Activated CD4-positive, alpha-beta memory T cell treated with anti-CD3 and anti-CD28 coated beads, Interleukin-2, amount 10 ng/mL, durations not matched to agents 7 days and 5 days (primary cell): Measurements from ENCODE around the gene PBX4. TPM values are rescaled to one million over a fixed set of nuclear protein-coding genes. Genes with fewer than 3 reads are reported as not detected.
A peak's percentile ranks its signal among the peaks of the same experiment; 100 is the strongest.

Experiments
- CTCF ChIA-PET: fragments of 350-600 bp; sonication (Branson Sonifier 250); formaldehyde crosslinking; loops from one replicate; lab custom pipeline; 2021; ENCODE audit warnings: antibody characterized with exemption, inconsistent platforms; lab: Charles Lee
- POLR2A ChIA-PET: fragments of 350-600 bp; sonication (Branson Sonifier 250); formaldehyde crosslinking; loops from one replicate; lab custom pipeline; 2021; ENCODE audit warnings: antibody characterized with exemption; lab: Charles Lee
- DNase-seq: peaks from one replicate; pipeline ENCODE4 v3.0.0-alpha.2; 2020
- H3K27ac Mint-ChIP-seq: one replicate; pipeline ENCODE4 v1.8.0; 2021; ENCODE audit warnings: mild to moderate bottlenecking, mixed read lengths
- H3K27me3 Mint-ChIP-seq: one replicate; pipeline ENCODE4 v1.8.0; 2021; ENCODE audit warnings: mixed read lengths
- H3K36me3 Mint-ChIP-seq: one replicate; pipeline ENCODE4 v1.8.0; 2021; ENCODE audit warnings: low read depth, mixed read lengths
- H3K4me1 Mint-ChIP-seq: one replicate; pipeline ENCODE4 v1.8.0; 2021; ENCODE audit warnings: mixed read lengths
- H3K4me3 Mint-ChIP-seq: one replicate; pipeline ENCODE4 v1.8.0; 2021; ENCODE audit warnings: mild to moderate bottlenecking, mixed read lengths
- H3K9me3 Mint-ChIP-seq: one replicate; pipeline ENCODE4 v1.8.0; 2021; ENCODE audit warnings: mixed read lengths
- total RNA-seq, 2 experiments: library from RNA; stranded (reverse); gene quantifications; one replicate each; pipeline ENCODE4 v1.2.3, GENCODE V29; 2021

Gene PBX4
- total RNA-seq, 2 experiments from 2014 or later: 49.0 to 55.6 TPM

- Mint-ChIP-seq H3K4me3 (no peak overlapping the region), H3K9me3 (no peaks in the 10 kb centered on the region), H3K36me3 (peaks cover 79% of the 10 kb centered on the region), H3K27ac (no peak overlapping the region), H3K27me3 (no peaks in the 10 kb centered on the region), H3K4me1 (peaks cover 3% of the 10 kb centered on the region)
- ChIA-PET POLR2A (interaction anchor here (2.2 kb wide), 1 partner anchor 12 kb away, joined by 6 read pairs; the partner anchor contains the start of gene ZNF101), CTCF (no interaction called here)
- DNase-seq: no peak
Measured at GRCh38 chr19:19655641-19656343, 37.3 kb upstream of the PBX4 start.

- H3K27me3 Mint-ChIP-seq: no peaks in the 10 kb centered on the region
- no peak overlapping the region for H3K27ac Mint-ChIP-seq
- H3K9me3 Mint-ChIP-seq: no peaks in the 10 kb centered on the region
- H3K36me3 Mint-ChIP-seq: peaks cover 84% of the 10 kb centered on the region
- peaks cover 3% of the 10 kb centered on the region for H3K4me1 Mint-ChIP-seq
- DNase-seq: no peak
- ChIA-PET POLR2A (interaction anchor here (1.1 to 2.2 kb wide), 2 partner anchors 9 to 13 kb away, joined by 3 to 6 read pairs; partner anchors contain the start of gene ZNF101), CTCF (no interaction called here)
- no peak overlapping the region for H3K4me3 Mint-ChIP-seq
Measured at GRCh38 chr19:19655051-19655594, 36.6 kb upstream of the PBX4 start.

- ChIA-PET POLR2A (interaction anchor here (1.1 to 2.2 kb wide), 3 partner anchors 10 to 14 kb away, joined by 3 to 6 read pairs (median 3); partner anchors contain the start of gene ZNF101), CTCF (no interaction called here)
- no peak for DNase-seq
- H3K27ac Mint-ChIP-seq: no peak overlapping the region
- no peaks in the 10 kb centered on the region for H3K9me3 Mint-ChIP-seq
- no peaks in the 10 kb centered on the region for H3K4me1 Mint-ChIP-seq
- H3K27me3 Mint-ChIP-seq: no peaks in the 10 kb centered on the region
- H3K36me3 Mint-ChIP-seq: peaks cover 79% of the 10 kb centered on the region
- no peak overlapping the region for H3K4me3 Mint-ChIP-seq
Measured at GRCh38 chr19:19654441-19654840, 36.0 kb upstream of the PBX4 start.

- H3K4me3 Mint-ChIP-seq: no peak overlapping the region
- POLR2A ChIA-PET: interaction anchor here (0.9 to 4.5 kb wide), 3 partner anchors 8 to 14 kb away, joined by 3 to 36 read pairs (median 3); partner anchors contain the start of gene ATP13A1
- H3K4me1 Mint-ChIP-seq: peaks cover 2% of the 10 kb centered on the region
- H3K36me3 Mint-ChIP-seq: peaks cover 79% of the 10 kb centered on the region
- CTCF ChIA-PET: interaction anchor here (0.9 to 1.2 kb wide), 2 partner anchors 10 to 122 kb away, joined by 3 read pairs; partner anchors contain the start of gene GMIP
- H3K9me3 Mint-ChIP-seq: no peaks in the 10 kb centered on the region
- no peak for DNase-seq
- H3K27ac Mint-ChIP-seq: no peak overlapping the region
- no peaks in the 10 kb centered on the region for H3K27me3 Mint-ChIP-seq
Measured at GRCh38 chr19:19653597-19654147, 35.2 kb upstream of the PBX4 start.

GRCh38 chr19:19652482-19653295, 34.2 kb upstream of the PBX4 start:
- ChIA-PET CTCF (interaction anchor here (0.8 to 1.2 kb wide), 3 partner anchors 9 to 121 kb away, joined by 3 to 4 read pairs (median 3); partner anchors contain the start of gene GMIP), POLR2A (interaction anchor here (1.3 to 4.5 kb wide), 2 partner anchors 9 kb away, joined by 4 to 36 read pairs; partner anchors contain the start of genes ATP13A1 and GMIP)
- H3K27me3 Mint-ChIP-seq: no peaks in the 10 kb centered on the region
- H3K36me3 Mint-ChIP-seq: peaks cover 75% of the 10 kb centered on the region
- H3K4me3 Mint-ChIP-seq: no peak overlapping the region
- H3K27ac Mint-ChIP-seq: peak overlapping the region; percentile 7
- no peaks in the 10 kb centered on the region for H3K9me3 Mint-ChIP-seq
- DNase-seq: no peak
- peaks cover 2% of the 10 kb centered on the region for H3K4me1 Mint-ChIP-seq

GRCh38 chr19:19651076-19651475, 32.6 kb upstream of the PBX4 start:
- Mint-ChIP-seq H3K27ac (no peak overlapping the region), H3K27me3 (no peaks in the 10 kb centered on the region), H3K9me3 (no peaks in the 10 kb centered on the region), H3K4me1 (peaks cover 2% of the 10 kb centered on the region), H3K36me3 (peaks cover 76% of the 10 kb centered on the region), H3K4me3 (no peak overlapping the region)
- ChIA-PET CTCF (interaction anchor here (1.0 to 1.3 kb wide), 3 partner anchors 73 to 100 kb away, joined by 3 to 4 read pairs (median 3); no protein-coding TSS in a partner anchor), POLR2A (interaction anchor here (1.2 to 4.5 kb wide), 5 partner anchors 11 to 135 kb away, joined by 3 to 36 read pairs (median 3); partner anchors contain the start of genes ATP13A1 and NDUFA13)
- no peak for DNase-seq

- Mint-ChIP-seq H3K36me3 (peaks cover 72% of the 10 kb centered on the region), H3K4me1 (peaks cover 2% of the 10 kb centered on the region), H3K4me3 (no peak overlapping the region), H3K9me3 (no peaks in the 10 kb centered on the region), H3K27ac (no peak overlapping the region), H3K27me3 (no peaks in the 10 kb centered on the region)
- ChIA-PET POLR2A (interaction anchor here (1.2 to 4.5 kb wide), 4 partner anchors 12 to 134 kb away, joined by 3 to 36 read pairs (median 4); partner anchors contain the start of genes ATP13A1 and NDUFA13), CTCF (interaction anchor here (1.0 to 1.6 kb wide), 4 partner anchors 72 to 118 kb away, joined by 3 to 4 read pairs (median 3); no protein-coding TSS in a partner anchor)
- no peak for DNase-seq
Measured at GRCh38 chr19:19650331-19650730, 31.8 kb upstream of the PBX4 start.

GRCh38 chr19:19649580-19649995, 31.1 kb upstream of the PBX4 start:
- ChIA-PET POLR2A (interaction anchor here (1.5 to 4.5 kb wide), 2 partner anchors 13 to 23 kb away, joined by 3 to 36 read pairs; partner anchors contain the start of gene ATP13A1), CTCF (interaction anchor here (1.6 kb wide), 1 partner anchor 117 kb away, joined by 3 read pairs; no protein-coding TSS in a partner anchor)
- Mint-ChIP-seq H3K27ac (no peak overlapping the region), H3K36me3 (peaks cover 65% of the 10 kb centered on the region), H3K9me3 (no peaks in the 10 kb centered on the region), H3K4me3 (no peak overlapping the region), H3K4me1 (peaks cover 2% of the 10 kb centered on the region), H3K27me3 (no peaks in the 10 kb centered on the region)
- no peak for DNase-seq

GRCh38 chr19:19649155-19649554, 30.7 kb upstream of the PBX4 start:
- Mint-ChIP-seq H3K27ac (no peak overlapping the region), H3K4me3 (no peak overlapping the region), H3K36me3 (peaks cover 63% of the 10 kb centered on the region), H3K9me3 (no peaks in the 10 kb centered on the region), H3K27me3 (no peaks in the 10 kb centered on the region), H3K4me1 (peaks cover 2% of the 10 kb centered on the region)
- ChIA-PET POLR2A (no interaction called here), CTCF (interaction anchor here (1.6 kb wide), 1 partner anchor 117 kb away, joined by 3 read pairs; no protein-coding TSS in a partner anchor)
- no peak for DNase-seq

- CTCF ChIA-PET: interaction anchor here (0.6 kb wide), 1 partner anchor 772 kb away, joined by 3 read pairs; no protein-coding TSS in a partner anchor
- Mint-ChIP-seq H3K36me3 (peaks cover 65% of the 10 kb centered on the region), H3K9me3 (no peaks in the 10 kb centered on the region), H3K4me3 (no peak overlapping the region), H3K27me3 (no peaks in the 10 kb centered on the region), H3K27ac (no peak overlapping the region), H3K4me1 (peaks cover 9% of the 10 kb centered on the region)
- POLR2A ChIA-PET: no interaction called here
- DNase-seq: no peak
Measured at GRCh38 chr19:19647037-19647835, 28.7 kb upstream of the PBX4 start.

- H3K9me3 Mint-ChIP-seq: no peaks in the 10 kb centered on the region
- H3K27ac Mint-ChIP-seq: no peak overlapping the region
- POLR2A ChIA-PET: interaction anchor here (0.9 to 2.5 kb wide), 2 partner anchors 16 to 114 kb away, joined by 4 to 22 read pairs; no protein-coding TSS in a partner anchor
- H3K4me1 Mint-ChIP-seq: peaks cover 17% of the 10 kb centered on the region
- no peaks in the 10 kb centered on the region for H3K27me3 Mint-ChIP-seq
- CTCF ChIA-PET: interaction anchor here (0.5 to 1.9 kb wide), 3 partner anchors 36 to 114 kb away, joined by 3 to 34 read pairs (median 3); no protein-coding TSS in a partner anchor
- peaks cover 59% of the 10 kb centered on the region for H3K36me3 Mint-ChIP-seq
- H3K4me3 Mint-ChIP-seq: no peak overlapping the region
- DNase-seq: no peak
Measured at GRCh38 chr19:19645233-19645870, 26.9 kb upstream of the PBX4 start.
